ENCODE measurements around the gene ITPK1. TPM values are rescaled to one million over a fixed set of nuclear protein-coding genes. Genes with fewer than 3 reads are reported as not detected.

ITPK1 gene
- total RNA-seq, 1 experiment from 2014 or later: 90.7 TPM

DNA sequence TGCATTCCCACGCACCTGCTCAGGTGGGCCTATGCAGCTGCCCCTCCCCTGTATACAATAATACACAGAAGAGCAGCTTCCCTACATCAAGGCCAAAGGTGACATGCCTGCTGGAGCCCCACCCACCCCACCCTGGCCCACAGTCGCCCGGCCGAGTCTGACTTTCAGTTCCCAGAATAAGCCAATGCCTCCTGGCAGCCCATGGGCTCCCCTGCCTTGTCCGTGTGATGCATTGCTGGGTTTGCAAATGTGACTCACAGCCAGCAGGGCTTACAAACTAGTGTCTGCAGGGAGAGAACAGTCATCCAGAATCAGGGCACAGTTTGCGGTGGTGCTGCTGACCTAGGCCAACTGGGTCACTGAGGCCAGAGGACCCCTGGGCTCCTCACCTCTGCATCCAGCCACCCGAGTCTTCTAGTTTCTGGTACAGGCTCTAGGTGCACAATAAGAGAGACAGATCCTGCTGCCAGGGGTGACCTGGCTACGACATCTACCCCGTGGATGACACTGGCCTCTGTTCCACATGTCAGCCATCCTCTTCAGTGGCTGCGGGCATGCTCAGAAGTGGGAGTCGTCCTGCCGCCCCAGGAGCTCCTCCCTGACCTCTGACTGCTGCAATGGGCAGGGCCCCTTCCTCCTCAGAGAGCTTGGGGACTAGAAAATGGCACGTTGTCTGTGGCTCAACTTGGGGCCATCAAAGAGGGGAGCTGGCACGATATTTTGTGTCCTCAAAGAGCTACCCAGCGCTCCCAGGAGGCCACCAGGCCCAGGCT, 108.3 kb downstream of the ITPK1 start:
- peak; percentile 55 for DNase-seq (ENCODE audit: low spot score)

DNA sequence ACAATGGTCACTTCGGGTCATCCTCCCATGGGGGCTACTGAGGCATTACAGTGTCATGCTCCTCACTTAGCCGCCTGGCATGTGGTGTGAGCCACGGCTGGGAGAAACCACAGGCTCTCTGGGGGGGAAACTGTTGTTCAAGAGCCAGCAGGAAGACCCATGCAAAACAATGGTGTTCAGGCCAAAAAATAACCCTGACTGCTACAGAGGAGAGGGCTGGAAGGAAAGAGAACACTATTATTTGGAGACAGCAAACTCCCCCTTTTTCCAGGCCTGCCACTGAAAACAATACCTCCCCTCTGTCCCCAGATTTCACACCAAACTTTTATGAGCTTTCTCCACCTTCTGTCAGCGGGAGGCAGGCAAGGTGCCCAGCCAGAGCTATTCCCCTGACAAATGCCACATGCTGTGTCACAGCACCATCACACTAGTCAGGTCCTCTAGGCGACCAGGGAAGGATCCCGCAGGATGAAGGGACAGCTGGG, 109.1 kb downstream of the ITPK1 start:
- no peak for DNase-seq (ENCODE audit: low spot score)
- in situ Hi-C loops (cut with HindIII; ENCODE audit: low sequenced_read_pairs): no loop called here

More for the DNA sequence above, 108.3 kb downstream of the ITPK1 start:
- in situ Hi-C loops (cut with HindIII; ENCODE audit: low sequenced_read_pairs): no loop called here

DNA sequence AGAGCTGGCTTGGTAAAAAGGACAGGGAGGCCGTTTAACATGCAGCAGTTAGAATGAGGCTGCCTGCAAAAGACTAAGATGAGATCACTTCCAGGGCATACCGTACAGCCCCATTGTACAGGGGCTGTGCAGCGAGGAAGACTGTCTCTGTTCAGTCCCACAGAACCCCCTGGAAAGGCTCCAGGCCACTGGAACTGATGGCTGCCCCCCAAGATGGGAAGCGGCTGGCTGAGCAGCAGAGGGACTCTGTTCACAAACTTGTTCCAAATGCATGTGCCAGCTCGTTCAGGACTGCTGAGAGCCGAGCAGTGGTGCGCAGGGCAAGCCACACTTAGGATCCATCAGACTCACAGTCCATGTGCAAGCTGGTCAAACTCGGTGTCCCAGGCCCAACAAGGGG, 109.9 kb downstream of the ITPK1 start:
- peak; percentile 61 for DNase-seq (ENCODE audit: low spot score)
- in situ Hi-C loops (cut with HindIII; ENCODE audit: low sequenced_read_pairs): no loop called here

DNA sequence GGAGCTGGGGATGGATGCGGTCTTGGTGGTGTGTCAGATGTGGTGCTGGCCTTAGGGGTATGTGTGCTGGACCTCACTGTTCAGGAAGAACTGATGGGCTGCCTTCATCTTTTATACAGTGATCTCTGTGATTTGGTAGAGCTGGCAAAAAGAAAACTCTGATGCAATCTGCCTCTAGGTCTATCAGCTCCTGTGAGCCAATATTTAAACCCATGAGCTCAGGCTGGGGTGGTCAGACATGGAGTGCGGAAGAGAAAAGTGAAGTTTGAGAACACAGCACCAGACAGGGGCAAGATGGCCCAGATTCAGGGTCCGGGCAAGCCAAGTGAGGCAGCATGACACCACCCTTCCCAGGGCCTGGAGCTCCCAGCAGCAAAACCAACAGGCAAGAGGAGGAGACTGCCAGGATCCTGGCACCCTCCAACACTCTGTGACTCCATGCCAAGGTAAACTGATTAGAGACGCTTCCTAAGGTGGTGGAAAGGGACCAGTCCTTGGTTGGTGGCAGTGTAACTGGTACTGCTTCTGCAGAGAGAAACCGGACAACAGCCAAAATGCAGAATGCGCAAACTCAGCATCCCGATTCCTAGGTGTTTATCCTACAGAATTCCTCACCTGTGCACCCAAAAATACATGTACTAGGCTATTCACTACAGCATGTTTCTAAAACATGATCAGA, 110.5 kb downstream of the ITPK1 start:
- in situ Hi-C loops (cut with HindIII; ENCODE audit: low sequenced_read_pairs): no loop called here
- DNase-seq (ENCODE audit: low spot score): peak; percentile 49

DNA sequence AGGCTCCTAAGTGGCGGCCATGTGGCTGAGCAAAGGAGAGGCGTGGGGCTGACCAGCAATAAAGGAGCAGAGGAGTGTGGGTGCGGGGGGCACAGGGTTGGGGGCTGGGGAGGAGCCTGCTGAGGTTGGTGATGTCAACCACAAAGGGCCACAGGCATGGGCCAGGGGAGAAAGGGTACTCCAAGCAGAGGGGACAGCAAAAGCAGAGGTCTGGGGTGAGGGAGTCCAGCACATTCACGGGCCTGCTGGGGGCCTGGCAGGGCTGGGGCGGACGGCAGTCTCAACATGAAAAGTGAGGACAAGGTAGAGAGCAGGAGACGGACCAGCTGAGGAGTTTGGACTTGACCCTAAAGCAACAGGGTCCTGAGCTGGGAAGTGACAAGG, 111.0 kb downstream of the ITPK1 start:
- no peak for DNase-seq (ENCODE audit: low spot score)
- in situ Hi-C loops (cut with HindIII; ENCODE audit: low sequenced_read_pairs): no loop called here

DNA sequence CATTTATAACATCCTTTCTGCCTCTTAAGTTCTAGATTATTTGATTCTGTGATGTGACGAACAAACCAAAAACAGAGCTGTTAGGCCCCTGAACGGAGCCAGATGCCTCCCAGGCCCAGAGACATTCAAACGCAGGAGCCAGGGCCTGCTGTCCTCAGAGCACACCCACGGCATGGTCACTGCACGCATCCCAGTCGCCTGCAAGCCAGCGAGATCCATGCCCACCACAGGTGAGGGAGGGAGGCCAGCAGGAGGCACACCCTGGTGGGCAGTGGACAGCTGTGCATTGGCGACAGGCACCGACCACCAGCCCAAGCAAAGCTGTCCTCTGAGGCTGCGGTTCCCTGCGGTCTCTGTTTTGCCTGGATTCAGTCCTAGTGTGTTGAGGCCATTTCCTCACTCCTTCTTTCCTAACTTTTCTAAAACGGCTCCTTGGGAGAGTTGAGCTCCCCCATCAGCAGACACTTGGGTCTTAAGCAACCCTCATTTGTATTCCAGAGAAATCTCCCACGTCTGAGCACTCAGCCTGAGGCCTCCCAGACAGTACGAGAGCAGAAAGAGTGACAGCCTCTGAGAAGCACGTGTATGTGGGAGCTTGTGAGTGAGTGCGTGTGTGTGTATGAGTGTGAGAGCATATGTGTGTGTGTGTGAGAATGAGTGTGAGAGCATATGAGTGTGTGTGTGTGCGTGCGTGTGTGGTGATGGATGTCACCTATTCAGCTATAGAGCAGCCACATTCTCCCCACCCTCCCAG, 111.6 kb downstream of the ITPK1 start:
- DNase-seq (ENCODE audit: low spot score): no peak
- in situ Hi-C loops (cut with HindIII; ENCODE audit: low sequenced_read_pairs): no loop called here

DNA sequence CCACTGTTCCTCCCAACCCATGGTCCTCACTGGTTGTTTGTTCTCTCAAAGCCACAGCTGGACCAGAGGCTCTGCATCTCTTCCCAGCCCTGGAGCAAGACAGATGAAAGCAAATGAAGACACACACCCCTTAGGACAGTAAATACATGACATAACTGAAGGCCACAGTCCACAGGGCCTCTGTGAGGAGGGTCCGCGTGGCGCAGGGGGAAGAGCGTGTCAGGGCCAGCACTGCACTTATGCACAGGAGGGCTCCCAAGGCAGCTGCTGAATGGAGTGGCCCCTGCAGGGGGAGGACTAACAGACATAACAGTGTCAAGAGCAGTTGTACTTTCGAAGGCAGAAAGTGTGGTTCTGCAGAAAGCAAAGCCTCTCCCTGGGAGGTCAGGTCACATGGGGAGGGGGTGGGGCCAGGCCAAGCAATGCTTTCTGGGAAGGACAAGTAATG, 112.8 kb downstream of the ITPK1 start:
- in situ Hi-C loops (cut with HindIII; ENCODE audit: low sequenced_read_pairs): no loop called here
- no peak for DNase-seq (ENCODE audit: low spot score)

DNA sequence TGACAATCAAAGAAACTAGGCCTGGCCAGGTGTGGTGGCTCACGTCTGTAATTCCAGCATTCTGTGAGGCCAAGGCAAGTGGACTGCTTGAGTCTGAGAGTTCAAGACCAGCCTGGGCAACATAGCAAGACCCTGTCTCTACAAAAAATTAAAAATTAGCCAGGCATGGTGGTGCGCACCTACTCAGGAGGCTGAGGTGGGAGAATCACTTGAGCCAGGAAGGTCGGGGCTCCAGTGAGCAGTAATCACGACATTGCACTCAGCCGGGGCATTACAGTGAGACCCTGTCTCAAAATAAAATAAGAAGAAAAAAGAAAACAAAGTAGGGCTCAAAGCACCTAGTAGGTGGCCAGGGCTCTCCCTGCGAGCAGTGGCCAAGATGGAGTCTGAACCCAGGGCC, 113.7 kb downstream of the ITPK1 start:
- DNase-seq (ENCODE audit: low spot score): no peak
- in situ Hi-C loops (cut with HindIII; ENCODE audit: low sequenced_read_pairs): no loop called here

DNA sequence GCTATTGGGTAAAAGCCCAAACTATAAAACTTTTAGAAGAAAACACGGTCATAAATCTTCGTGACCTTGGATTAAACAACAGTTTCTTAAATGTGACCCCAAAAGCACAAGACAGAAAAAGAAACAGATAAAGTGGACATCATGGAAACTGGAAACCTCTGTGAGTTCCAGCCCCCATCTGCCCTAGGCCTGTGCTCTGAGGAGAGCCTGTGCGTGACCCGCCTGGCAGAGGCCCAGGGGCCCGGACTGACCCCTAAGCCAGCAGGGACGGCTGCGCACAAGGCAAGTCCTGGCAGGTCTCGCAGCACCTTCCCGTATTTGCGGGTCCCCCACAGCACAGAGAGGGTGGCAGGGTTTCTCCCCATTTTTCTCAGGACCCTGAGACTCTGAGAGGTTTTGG, 116.8 kb downstream of the ITPK1 start:
- in situ Hi-C loops (cut with HindIII; ENCODE audit: low sequenced_read_pairs): no loop called here
- no peak for DNase-seq (ENCODE audit: low spot score)

DNA sequence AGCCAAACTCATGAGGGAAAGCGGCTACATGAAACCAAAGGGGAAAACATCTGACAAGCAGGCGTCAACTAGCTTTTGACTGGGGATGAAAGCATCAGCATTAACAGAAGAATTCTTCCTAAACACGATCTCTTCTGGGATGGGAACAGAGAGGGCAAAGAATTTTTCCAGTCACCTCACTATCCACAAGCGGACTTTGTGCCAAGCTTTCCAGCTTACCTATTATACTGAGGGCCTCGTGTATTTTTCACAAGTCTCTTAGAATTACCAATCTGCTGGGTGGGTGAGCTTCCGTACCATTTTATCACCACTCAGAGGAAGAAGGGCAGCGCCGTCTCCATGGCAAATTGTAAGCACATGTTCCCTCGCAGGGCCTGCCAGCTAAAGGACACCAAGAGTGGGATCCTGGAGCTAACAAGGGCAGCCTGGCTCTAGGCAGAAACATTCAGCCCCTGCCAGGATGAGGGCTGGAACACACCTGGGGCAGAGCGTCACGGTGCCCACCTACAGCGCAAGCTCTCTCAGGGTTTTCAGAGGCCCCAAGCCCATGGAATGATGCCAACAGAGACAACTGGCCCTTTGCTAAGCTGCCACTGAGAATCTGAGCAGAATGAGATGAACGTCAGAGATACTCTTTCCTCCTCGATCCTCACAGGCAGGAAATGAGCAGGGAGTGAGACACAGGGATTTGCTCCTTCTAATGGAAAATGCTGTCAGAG, 118.2 kb downstream of the ITPK1 start:
- in situ Hi-C loops (cut with HindIII; ENCODE audit: low sequenced_read_pairs): no loop called here

DNA sequence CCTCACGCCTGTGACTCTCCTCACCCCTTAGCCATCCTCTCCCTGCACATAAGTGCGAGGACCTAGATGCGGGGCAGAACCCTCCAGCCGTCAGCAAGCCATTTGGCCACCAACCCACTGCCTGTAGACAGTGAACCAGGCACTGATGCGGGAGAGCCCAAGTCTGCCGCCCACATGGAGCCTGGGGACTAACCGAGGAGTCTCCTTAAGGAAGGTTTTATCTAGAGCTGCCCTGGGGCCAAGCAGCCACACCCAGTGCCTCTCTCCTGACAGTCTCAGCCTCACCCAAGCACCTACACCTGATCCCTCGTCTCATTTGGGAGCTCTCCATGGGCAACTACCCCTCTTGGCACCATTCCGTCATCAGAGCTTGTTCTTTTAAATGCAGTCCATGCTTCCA, 120.1 kb downstream of the ITPK1 start:
- no peak for DNase-seq (ENCODE audit: low spot score)
- in situ Hi-C loops (cut with HindIII; ENCODE audit: low sequenced_read_pairs): no loop called here

More for the DNA sequence above, 118.2 kb downstream of the ITPK1 start:
- DNase-seq (ENCODE audit: low spot score): peak; percentile 57

DNA sequence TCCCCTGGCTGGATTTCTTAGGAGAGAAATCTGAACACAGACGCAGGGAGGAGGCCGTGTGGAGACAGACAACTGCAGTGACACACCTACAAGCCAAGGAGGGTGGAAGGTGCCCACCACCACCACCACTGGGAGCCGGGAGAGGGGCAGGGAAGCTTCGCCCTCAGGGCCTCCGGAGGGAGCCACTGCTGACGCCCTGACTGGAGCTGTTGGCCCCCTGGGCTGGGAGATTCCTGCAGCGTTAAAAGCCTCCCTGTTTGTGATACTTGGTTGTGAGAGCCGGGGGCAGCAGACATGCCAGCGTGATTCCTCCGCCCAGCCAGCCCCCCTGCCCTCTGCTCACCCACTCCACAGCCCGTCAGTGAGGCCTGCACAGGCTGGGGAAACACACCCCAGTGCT, 120.8 kb downstream of the ITPK1 start:
- DNase-seq (ENCODE audit: low spot score): no peak
- in situ Hi-C loops (cut with HindIII; ENCODE audit: low sequenced_read_pairs): no loop called here

DNA sequence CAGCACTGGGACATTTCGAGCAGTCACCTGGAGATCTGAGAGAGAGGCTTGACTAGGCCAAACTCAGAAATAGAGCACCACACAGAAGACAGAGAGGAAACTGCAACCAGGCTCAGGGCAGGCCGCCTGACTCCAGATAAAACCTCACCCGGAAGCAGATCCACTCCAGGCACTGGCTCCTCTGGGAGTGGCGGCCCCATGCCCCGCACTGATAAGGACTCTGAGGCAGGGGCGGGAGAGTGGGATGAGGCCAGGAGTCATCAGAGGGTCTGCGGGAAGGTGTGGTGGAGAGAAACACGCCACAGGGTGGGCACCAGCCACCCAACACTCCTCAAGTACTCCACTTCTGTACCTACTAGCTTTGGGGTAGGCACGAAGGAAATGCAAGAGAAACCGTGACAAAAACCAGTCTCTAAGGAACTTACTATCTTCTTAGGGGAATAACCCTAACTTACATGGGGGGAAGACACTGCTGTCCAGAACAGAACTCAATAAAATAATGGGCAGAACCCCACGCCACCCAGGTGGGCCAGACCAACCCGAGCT, 121.5 kb downstream of the ITPK1 start:
- DNase-seq (ENCODE audit: low spot score): no peak
- in situ Hi-C loops (cut with HindIII; ENCODE audit: low sequenced_read_pairs): no loop called here

DNA sequence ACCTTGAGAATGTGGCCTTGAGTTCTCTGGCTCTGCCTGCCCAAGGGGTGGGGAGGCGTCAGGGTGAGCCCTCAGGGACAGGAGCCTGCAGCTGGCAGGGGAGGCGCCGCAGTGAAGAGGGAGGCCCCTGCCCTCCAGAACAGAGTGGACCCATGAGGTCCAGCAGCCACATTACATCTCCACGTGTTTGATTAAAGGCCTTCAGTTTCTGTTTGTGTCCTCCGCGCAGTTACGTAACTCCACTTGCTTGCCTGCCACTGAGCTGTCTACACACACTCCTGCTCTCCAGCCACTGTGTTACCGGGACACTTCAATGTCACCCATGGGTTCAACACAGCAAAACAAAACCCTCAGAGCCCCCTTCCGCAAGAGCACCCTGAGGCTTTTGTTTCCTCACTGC, 122.4 kb downstream of the ITPK1 start:
- in situ Hi-C loops (cut with HindIII; ENCODE audit: low sequenced_read_pairs): no loop called here
- DNase-seq (ENCODE audit: low spot score): no peak

DNA sequence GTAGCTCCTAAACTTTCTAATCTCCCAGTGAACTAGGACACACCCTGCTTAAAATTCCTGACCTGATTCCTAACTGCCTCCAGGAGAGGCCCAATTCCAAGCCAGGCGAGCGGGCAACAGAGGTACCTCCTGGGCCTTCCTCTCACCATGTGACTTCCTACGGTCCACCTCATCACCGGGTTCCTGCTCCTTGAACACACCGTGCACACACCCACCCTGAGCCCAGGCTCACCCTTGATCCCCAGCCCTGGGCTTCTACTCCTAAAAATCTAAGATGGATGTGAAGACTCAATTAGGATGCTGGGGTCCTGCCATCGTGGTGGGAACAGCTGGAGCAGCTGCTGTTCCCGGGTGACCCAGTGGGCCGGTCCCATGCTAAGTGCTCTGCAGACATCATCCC, 124.2 kb downstream of the ITPK1 start:
- no peak for DNase-seq (ENCODE audit: low spot score)
- in situ Hi-C loops (cut with HindIII; ENCODE audit: low sequenced_read_pairs): no loop called here

DNA sequence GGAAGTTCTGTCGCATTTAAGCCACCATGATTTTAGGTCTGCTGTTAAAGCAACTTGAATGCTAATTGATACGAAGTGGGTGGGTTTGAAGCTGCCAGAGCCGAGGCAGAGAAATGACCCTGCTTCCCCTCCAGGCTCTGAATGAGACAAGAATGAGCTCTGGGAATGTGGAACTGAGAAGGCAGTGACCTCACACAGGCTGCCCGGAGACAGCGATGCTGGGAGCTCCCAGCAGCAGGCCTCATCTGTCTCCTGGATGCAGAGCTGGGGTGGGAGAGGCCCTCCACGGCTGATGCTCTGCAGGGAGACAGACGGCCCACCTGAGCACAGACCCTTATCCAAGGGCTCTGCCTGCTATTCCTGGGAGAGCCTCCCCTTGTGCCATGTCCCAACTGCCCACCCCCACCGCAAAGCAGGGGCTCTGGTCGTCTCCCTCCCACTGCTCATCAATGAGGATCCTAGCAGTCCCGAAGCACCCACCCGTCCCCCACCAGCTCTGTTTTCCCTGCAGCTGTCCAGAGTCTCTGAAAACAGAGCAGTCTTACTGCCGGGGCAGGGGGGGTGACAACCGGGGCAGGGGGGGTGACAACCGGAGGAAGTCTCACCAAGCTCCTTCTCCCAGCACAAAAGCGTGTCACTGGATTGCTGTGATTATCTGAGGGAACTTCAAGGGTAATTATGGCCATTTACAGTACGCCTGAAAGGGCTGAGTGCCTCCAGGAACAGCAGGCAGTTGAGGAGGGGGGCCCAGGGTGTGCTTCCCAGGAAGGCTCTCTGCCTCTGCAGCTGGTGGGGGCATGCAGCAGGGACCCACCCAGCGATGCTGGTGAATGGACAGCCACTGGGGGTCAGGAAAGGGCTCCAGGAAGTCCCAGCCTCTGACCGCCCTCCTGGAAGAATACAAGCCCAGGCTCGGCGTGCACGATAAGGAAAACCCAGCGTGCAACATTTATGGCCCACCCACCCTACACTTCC, 125.0 kb downstream of the ITPK1 start:
- no peak for DNase-seq (ENCODE audit: low spot score)
- in situ Hi-C loops (cut with HindIII; ENCODE audit: low sequenced_read_pairs): no loop called here

DNA sequence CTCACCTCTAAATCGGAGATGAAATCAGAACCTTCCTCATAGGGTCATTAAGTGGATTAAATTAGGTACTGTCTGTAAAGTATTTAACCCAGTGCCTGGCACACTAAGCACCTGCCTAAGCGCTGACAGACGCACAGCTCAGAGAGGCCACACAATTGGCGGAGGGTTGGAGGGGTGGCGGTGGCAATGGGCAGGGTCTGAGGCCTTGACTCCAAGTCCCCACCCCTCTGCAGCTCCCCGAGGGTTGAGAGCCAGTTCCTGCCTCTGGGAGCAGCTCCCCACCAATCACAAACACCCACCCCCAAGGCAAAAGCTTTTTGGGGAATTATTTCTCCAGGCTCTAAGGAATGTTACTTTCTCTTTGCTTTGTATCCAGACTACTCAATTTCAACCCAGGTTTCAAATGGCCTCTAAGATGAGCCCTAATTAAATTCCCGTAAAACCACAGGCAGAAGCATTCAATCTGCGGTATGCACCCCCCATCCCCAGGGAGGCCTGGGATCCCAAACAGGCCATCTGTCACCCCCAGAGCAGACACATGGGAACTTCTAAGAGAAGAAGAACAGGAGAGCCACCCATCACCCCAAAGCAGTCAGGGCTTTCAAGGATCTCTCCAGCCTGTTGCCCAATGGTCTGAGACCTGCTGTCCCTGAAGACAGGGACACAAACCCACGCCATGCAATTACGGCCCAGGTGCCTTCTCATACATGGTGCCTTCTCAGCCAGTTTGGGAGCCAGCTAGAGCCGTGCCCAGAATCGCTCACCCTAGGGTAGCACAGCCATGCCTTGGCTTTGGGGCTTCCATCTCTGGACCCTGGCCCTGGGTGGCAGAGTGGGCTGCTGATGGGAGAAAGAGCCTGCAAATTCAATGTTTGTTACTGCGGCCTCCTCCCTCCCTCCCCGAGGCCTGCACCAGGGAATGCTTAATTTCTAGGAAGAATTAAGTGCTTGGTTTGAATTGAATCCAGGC, 126.7 kb downstream of the ITPK1 start:
- DNase-seq (ENCODE audit: low spot score): no peak
- in situ Hi-C loops (cut with HindIII; ENCODE audit: low sequenced_read_pairs): no loop called here

All from G401 (cell line).